Thyroid gland (tissue), 4 donors: Measurements from ENCODE around the gene CD3G. TPM values are rescaled to one million over a fixed set of nuclear protein-coding genes. Genes with fewer than 3 reads are reported as not detected.

Source experiments
- DNase-seq, 2 donors: peaks; one replicate each; pipeline ENCODE4 v3.0.0-alpha.2; 2019
- H3K27ac ChIP-seq, 3 donors: fragments of 200-600 bp; sonication (generic); 1 replicate in 2 of 3; 2 replicates in 1 of 3; pipeline ENCODE4 v1.5.1; 2016 to 2019; ENCODE audit warnings: mild to moderate bottlenecking in 1 of 3, moderate library complexity in 1 of 3
- H3K27me3 ChIP-seq: fragments of 200-600 bp; sonication (generic); one replicate; pipeline ENCODE4 v1.5.1; 2019
- H3K36me3 ChIP-seq, 2 donors: fragments of 200-600 bp; sonication (generic); one replicate each; pipeline ENCODE4 v1.5.1; 2016 to 2019
- H3K4me1 ChIP-seq, 2 donors: fragments of 200-600 bp; sonication (generic); one replicate each; pipeline ENCODE4 v1.5.1; 2017 to 2019
- H3K4me3 ChIP-seq, 3 donors: fragments of 200-600 bp; sonication (generic); replicated peaks in 1 of 3; 1 replicate in 2 of 3; 2 replicates in 1 of 3; pipeline ENCODE4 v1.5.1; 2016; ENCODE audit warnings: mild to moderate bottlenecking in 1 of 3
- H3K9me3 ChIP-seq: fragments of 200-600 bp; sonication (generic); one replicate; pipeline ENCODE4 v1.5.1; 2017
- POLR2A ChIP-seq, 2 donors: fragments of 450-650 bp; IDR thresholded peaks; one replicate each; pipeline ENCODE4 v1.6.1; 2017; ENCODE audit warnings: antibody characterized with exemption in 2 of 2, mild to moderate bottlenecking in 2 of 2, moderate library complexity in 1 of 2
- WGBS, 2 donors: methylation state at CpG; one replicate each; pipeline ENCODE4 v1.1.5; 2017; 5-methylcytosine and 5-hydroxymethylcytosine counted together
- intact Hi-C: fragments of 100-400 bp; cut with DNase I; formaldehyde crosslinking; loops from one replicate; pipeline ENCODE4 v1.15.1; 2023
- total RNA-seq, 4 donors: library from RNA; depleted of rRNA; stranded (reverse); fragments of >200 nt; gene quantifications; one replicate each; pipeline ENCODE4 v1.2.3, GENCODE V29; 2016
- TF ChIP-seq, protein P1 (sequence below), 6 experiments: fragments of 200-600 bp in 3 of 6; fragments of 450-650 bp in 3 of 6; sonication (generic) in 3 of 6; IDR thresholded peaks; one replicate each; pipeline ENCODE4 v1.5.1; 2016 to 2019; ENCODE audit warnings: antibody characterized with exemption in 6 of 6, mild to moderate bottlenecking in 2 of 6, inconsistent platforms in 1 of 6, moderate library complexity in 1 of 6

CD3G gene
- total RNA-seq, 4 donors from 2014 or later, result 1.2 to 4.3 (median 1.9) TPM

DNA sequence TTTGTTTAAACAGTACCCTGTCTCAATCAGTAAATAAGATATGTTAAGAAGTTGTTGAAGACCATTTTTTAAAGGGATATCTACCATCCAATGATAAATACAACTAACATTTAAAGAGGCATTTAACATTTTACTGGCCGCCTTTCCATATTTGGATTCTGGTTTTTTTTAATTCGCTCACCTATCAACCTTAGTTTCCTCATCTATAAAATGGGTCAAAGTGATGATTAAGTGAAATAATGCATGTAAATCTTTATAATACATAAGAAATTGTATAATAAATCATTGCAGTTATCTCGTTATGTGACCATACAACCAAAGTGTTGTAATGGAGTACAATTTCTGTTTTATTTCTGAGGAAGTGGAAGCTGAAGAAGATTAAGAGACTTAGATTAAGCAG lies 39.5 kb downstream of the CD3G start:
- Histone ChIP-seq H3K36me3 (peaks cover 79 to 92% of the 10 kb centered on the region in 2 donors), H3K27me3 (no peaks in the 10 kb centered on the region), H3K4me3 (no peak overlapping the region), H3K9me3 (no peaks in the 10 kb centered on the region), H3K4me1 (no peaks in the 10 kb centered on the region), H3K27ac (no peak overlapping the region)
- no peak for TF ChIP-seq POLR2A (IDR thresholded peaks at IDR 0.05)
- TF ChIP-seq, protein P1, sequence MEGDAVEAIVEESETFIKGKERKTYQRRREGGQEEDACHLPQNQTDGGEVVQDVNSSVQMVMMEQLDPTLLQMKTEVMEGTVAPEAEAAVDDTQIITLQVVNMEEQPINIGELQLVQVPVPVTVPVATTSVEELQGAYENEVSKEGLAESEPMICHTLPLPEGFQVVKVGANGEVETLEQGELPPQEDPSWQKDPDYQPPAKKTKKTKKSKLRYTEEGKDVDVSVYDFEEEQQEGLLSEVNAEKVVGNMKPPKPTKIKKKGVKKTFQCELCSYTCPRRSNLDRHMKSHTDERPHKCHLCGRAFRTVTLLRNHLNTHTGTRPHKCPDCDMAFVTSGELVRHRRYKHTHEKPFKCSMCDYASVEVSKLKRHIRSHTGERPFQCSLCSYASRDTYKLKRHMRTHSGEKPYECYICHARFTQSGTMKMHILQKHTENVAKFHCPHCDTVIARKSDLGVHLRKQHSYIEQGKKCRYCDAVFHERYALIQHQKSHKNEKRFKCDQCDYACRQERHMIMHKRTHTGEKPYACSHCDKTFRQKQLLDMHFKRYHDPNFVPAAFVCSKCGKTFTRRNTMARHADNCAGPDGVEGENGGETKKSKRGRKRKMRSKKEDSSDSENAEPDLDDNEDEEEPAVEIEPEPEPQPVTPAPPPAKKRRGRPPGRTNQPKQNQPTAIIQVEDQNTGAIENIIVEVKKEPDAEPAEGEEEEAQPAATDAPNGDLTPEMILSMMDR (IDR thresholded peaks at IDR 0.05), result no peak
- WGBS, 2 donors, result 97 to 98% methylated on average over 3 of the region's 3 CpGs
- intact Hi-C loops, result no loop called here
- DNase-seq, result no peak

DNA sequence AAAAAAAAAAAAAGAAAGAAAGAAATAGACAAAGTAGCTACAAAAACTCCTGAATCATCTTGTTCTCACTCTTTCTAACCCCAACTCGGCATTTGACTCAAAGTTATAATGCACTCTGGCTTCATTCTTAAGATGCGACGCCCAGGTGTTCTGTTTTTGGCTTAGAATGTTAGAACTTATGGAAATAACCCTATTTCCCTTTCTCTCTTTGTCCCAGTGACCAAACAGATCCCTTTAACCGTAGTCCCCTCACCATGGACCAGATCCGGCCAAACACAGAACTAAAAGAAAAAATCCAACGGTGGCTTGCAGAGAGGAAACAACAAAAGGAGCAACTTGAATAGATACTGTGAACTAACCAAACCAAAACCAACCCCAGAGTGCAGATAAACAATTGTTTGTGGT lies 52.0 kb downstream of the CD3G start:
- intact Hi-C loops, result loop anchor here (10.0 kb wide), 1 partner anchor 89 kb away; no protein-coding TSS in a partner anchor
- H3K4me3 ChIP-seq, result no peak overlapping the region
- no peak for DNase-seq
- H3K36me3 ChIP-seq, result peaks cover 34 to 39% of the 10 kb centered on the region in 2 donors
- TF ChIP-seq, protein P1 (IDR thresholded peaks at IDR 0.05), result no peak
- TF ChIP-seq POLR2A (IDR thresholded peaks at IDR 0.05), result no peak
- 86 to 91% methylated on average over 6 of the region's 6 CpGs for WGBS, 2 donors
- no peaks in the 10 kb centered on the region for H3K9me3 ChIP-seq
- peaks cover 3% of the 10 kb centered on the region in 2 donors for H3K4me1 ChIP-seq
- H3K27me3 ChIP-seq, result no peaks in the 10 kb centered on the region
- H3K27ac ChIP-seq, result no peak overlapping the region

DNA sequence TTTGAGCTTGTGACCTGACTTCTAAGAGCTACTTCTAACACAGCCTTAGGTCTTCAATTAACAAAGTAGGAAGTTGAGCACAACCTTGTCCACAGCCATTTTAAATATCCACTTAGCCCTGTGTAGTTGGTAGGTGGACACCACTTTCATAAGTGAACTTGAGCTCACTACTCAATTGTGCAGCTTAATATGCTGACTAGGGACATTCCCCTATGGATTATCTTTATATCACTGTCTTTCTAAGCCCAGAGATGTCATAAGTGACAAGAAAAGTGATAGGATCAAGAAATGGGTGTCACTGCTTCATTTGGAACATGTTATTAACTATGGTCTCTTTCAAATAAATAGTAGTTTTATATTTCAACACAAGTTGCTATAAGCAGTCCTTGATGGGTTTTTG lies 53.3 kb downstream of the CD3G start:
- no peak for DNase-seq
- no peaks in the 10 kb centered on the region for H3K27me3 ChIP-seq
- no peak overlapping the region for H3K4me3 ChIP-seq
- no peaks in the 10 kb centered on the region for H3K9me3 ChIP-seq
- TF ChIP-seq POLR2A (IDR thresholded peaks at IDR 0.05), result no peak
- TF ChIP-seq, protein P1 (IDR thresholded peaks at IDR 0.05), result no peak
- intact Hi-C loops, result loop anchor here (10.0 kb wide), 1 partner anchor 87 kb away; no protein-coding TSS in a partner anchor
- H3K36me3 ChIP-seq, result peaks cover 25 to 33% of the 10 kb centered on the region in 2 donors
- peaks cover 3 to 6% of the 10 kb centered on the region in 2 donors for H3K4me1 ChIP-seq
- H3K27ac ChIP-seq, result no peak overlapping the region

DNA sequence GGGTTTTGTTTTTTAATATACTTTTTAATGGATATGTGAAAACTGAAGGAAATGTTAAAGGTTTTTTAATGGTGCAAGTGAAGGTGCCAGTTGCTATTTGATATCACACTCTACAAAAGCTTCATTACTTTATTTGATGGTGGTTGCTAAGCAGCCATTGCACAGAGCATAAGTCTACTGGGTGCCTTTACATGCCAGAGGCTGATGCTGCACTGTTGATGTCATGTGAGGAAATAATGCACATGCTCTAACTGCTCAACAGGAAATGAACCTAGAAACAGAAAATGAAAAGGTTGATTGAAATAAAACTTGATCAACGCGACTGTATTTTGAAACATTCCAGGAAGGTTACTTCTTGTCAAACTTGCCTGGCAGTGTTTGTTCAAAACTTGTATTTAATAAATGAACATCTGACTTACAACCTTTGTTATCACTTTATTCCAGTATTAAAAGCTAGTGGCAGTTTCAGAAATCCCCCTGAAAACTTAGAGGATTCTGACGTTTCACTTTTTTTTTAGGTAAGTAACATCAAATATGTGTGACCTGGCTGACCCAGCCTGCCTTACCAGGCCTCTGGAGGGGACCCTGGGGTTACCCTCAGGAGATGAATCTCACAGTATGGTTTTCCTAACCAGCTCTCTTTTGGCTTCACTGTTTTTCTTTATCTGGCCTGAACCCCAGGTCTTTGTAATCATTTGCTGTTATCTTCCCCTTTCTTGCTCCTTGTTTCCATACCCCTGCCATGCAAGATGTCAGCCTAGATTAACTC lies 54.8 kb downstream of the CD3G start:
- DNase-seq, result no peak
- Histone ChIP-seq H3K4me1 (peaks cover 16 to 17% of the 10 kb centered on the region in 2 donors), H3K36me3 (peaks cover 10 to 17% of the 10 kb centered on the region in 2 donors), H3K27ac (no peak overlapping the region), H3K9me3 (no peaks in the 10 kb centered on the region), H3K4me3 (no peak overlapping the region), H3K27me3 (no peaks in the 10 kb centered on the region)
- intact Hi-C loops, result loop anchor here (10.0 kb wide), 1 partner anchor 86 kb away; no protein-coding TSS in a partner anchor
- WGBS, 2 donors, result 73 to 83% methylated on average over 3 of the region's 3 CpGs
- TF ChIP-seq, protein P1 (IDR thresholded peaks at IDR 0.05), result no peak
- TF ChIP-seq POLR2A (IDR thresholded peaks at IDR 0.05), result no peak
